Suppressor macrophage treated with lipopolysaccharide for 4 hours (primary cell): ENCODE data around the gene LYRM1.
A peak's percentile ranks its signal among the peaks of the same experiment; 100 is the strongest.
"Not testable (repeated sequence)": the region's sequence is repeated elsewhere in the genome, so short reads cannot be mapped to it uniquely, and the experiment has no call there.

Experiments
- DNase-seq: peaks from one replicate; pipeline ENCODE4 v3.0.0-alpha.2; 2020

Gene LYRM1

GRCh38 chr16:20900299-20901067, at the start of gene LYRM1, which contains the start of gene DCUN1D3:
TSS of gene LYRM1 (plus strand) at chr16:20900771. CDS start at chr16:20915556, 14,785 bp downstream.
TSS of gene DCUN1D3 (minus strand) at chr16:20900358. CDS start at chr16:20862538, 37,820 bp downstream.
- DNase-seq, result peak; percentile 97

GRCh38 chr16:20850981-20851380, 49.6 kb upstream of the LYRM1 start:
- no peak for DNase-seq

- DNase-seq, result no peak
These were observed 49.0 kb upstream of the LYRM1 start for GRCh38 chr16:20851601-20852000.

- DNase-seq, result no peak
These were observed 47.4 kb upstream of the LYRM1 start for GRCh38 chr16:20853143-20853542.

- DNase-seq, result no peak
These were observed 46.5 kb upstream of the LYRM1 start for GRCh38 chr16:20853981-20854620.

- DNase-seq, result no peak
These were observed 45.6 kb upstream of the LYRM1 start for GRCh38 chr16:20854963-20855362.

GRCh38 chr16:20857281-20857680, 43.3 kb upstream of the LYRM1 start:
- DNase-seq, result no peak

- DNase-seq, result no peak
These were observed 41.3 kb upstream of the LYRM1 start for GRCh38 chr16:20859229-20859628.

GRCh38 chr16:20859699-20860098, 40.9 kb upstream of the LYRM1 start:
- no peak for DNase-seq

GRCh38 chr16:20860361-20860760, 40.2 kb upstream of the LYRM1 start:
- no peak for DNase-seq

- not testable (repeated sequence) for DNase-seq
These were observed 39.6 kb upstream of the LYRM1 start for GRCh38 chr16:20860995-20861394.

- no peak for DNase-seq
These were observed 38.2 kb upstream of the LYRM1 start for GRCh38 chr16:20862162-20862960.

GRCh38 chr16:20864376-20864775, 36.2 kb upstream of the LYRM1 start:
- not testable (repeated sequence) for DNase-seq

GRCh38 chr16:20865420-20866131, 35.0 kb upstream of the LYRM1 start:
- no peak for DNase-seq

- peak; percentile 46 for DNase-seq
These were observed 34.3 kb upstream of the LYRM1 start for GRCh38 chr16:20866145-20866772.

- DNase-seq, result no peak
These were observed 33.8 kb upstream of the LYRM1 start for GRCh38 chr16:20866801-20867200.

- no peak for DNase-seq
These were observed 33.0 kb upstream of the LYRM1 start for GRCh38 chr16:20867585-20867984.

GRCh38 chr16:20868890-20869289, 31.7 kb upstream of the LYRM1 start:
- no peak for DNase-seq

- peak; percentile 43 for DNase-seq
These were observed 30.3 kb upstream of the LYRM1 start for GRCh38 chr16:20870122-20870820.

GRCh38 chr16:20871258-20871657, 29.3 kb upstream of the LYRM1 start:
- DNase-seq, result no peak

GRCh38 chr16:20871941-20872815, 28.4 kb upstream of the LYRM1 start:
- no peak for DNase-seq
